ENCODE measurements around the gene PEF1.

Gene PEF1

DNA sequence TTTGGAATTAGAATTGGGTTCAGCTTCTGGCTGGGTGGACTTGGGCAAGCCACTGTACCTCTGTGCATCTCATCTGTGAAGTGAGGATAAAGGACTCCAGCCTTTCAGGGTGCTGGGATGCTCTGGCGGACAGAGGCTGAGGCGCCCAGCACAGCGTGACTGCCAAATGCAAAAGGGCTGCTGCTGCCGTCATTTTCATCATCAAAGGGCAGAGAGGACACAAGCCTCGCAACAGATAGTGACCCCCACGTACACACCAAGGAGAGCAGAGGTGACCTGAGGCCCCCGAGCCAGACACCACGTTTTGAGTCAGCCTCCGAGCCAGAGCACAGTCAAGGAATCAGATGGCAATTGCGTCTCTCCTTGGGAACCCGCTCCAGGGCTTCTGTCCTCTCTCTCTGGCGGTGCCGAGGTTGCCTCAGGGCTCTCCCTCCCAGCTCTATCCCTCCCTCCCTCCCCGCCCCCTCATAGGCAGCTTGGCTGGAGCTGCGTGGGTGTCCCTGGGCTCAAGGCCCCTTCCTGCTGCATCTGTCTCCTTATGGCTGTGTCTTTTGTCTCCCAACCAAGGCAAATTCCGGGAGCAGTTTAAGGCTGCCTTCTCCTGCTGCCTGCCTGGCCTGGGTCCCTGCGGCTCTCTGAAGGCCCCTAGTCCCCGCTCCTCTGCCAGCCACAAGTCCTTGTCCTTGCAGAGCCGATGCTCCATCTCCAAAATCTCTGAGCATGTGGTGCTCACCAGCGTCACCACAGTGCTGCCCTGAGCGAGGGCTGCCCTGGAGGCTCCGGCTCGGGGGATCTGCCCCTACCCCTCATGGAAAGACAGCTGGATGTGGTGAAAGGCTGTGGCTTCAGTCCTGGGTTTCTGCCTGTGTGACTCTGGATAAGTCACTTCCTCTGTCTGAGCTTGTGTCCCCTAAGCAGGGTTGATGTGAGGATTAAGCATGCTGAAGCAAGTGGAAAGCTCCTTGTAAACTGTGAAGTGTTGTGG, 18.2 kb downstream of the PEF1 start:
- DNase-seq: no peak

DNA sequence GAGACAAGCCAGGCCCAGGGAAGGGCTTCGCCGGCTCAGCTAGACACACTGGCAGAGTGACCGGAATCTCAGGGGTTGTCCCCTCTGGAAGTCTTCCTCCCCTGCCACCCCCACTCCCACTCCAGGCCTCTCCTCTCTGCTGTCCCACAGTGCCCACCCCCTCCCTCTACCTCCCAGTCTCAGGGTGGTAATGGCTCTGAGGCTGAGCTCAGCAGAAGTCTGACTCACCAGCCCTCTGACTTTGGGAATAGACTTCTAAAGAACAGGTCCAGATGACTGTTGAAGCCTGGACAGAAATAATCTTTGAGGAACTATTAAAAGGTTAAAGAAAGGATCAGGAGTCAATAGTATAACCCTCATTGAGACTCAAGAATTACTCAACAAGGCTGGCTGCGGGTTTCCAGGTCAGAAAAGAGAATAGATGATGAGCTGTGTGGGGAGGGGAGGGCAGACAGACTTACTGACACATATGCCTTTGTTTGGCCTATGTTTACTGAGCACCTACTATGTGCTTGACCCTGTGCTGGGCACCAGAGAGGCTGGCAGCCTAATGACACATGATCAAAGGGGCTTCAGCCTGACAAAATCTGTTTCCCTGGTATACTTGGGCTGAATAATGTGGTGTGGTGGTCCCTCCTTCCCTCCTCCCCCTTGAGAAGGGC, 19.0 kb downstream of the PEF1 start:
- DNase-seq: no peak

DNA sequence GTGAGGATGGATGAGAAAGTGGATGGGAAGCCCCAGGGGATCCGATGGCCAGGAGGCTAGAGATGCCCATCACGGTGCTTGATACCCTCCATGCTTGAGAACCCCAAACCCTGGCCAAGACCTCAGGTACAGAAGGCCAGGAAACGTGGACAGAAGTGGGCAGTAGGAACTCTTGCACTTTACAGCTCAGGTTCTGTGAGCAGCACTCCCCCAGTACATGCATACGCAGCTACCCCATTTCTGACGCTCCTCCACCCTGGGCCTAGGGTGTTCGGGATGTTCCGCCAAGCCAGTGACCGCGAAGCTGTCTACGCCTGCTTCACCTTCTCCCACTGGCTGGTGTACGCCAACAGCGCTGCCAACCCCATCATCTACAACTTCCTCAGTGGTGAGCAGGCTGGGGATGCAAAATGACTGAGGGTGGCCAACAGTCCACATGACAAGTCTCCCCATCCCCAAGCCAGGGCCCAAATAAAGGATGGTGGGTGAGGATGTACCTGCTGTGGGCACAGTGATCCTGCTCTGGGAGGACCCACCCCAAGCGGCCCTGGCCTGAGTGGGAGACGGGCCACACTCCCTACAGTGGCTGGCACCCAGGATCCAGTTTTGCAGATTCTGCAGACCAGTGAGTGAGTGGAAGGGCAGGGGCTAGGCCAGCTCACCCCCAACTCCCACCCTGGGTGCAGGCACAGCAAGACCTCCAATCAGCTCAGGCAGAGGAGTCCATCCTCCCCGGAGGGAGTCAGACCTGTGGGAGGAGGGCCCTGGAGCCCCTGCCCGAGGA, 19.8 kb downstream of the PEF1 start:
- DNase-seq: no peak

DNA sequence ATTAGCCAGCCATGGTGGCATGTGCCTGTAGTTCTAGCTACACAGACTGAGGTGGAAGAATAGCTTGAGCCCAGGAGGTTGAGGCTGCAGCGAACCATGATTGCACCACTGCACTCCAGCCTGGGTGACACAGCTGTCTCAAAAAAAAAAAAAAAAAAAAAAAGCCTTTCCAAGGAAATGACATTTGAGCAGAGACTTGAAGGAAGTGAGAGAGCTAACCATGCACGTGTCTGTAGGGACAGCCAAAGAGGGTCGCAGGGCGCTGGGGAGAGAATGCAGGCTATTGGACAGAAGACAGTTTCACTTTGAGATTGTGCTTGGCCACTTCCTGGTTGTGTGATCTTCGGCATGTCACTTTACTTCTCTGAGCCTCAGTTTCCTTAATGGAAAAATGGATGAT, 20.4 kb downstream of the PEF1 start:
- DNase-seq: no peak

DNA sequence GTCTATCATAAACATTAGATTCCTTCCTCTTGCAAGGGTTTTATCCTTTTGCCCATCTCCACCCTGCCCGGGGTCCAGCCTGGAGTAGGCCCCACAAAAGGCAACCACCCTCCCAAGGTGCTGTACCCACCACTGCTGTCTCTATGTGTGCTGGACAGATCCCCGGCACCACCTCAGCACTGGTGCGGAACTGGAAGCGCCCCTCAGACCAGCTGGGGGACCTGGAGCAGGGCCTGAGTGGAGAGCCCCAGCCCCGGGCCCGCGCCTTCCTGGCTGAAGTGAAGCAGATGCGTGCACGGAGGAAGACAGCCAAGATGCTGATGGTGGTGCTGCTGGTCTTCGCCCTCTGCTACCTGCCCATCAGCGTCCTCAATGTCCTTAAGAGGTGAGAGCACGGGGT, 21.3 kb downstream of the PEF1 start:
- no peak for DNase-seq

DNA sequence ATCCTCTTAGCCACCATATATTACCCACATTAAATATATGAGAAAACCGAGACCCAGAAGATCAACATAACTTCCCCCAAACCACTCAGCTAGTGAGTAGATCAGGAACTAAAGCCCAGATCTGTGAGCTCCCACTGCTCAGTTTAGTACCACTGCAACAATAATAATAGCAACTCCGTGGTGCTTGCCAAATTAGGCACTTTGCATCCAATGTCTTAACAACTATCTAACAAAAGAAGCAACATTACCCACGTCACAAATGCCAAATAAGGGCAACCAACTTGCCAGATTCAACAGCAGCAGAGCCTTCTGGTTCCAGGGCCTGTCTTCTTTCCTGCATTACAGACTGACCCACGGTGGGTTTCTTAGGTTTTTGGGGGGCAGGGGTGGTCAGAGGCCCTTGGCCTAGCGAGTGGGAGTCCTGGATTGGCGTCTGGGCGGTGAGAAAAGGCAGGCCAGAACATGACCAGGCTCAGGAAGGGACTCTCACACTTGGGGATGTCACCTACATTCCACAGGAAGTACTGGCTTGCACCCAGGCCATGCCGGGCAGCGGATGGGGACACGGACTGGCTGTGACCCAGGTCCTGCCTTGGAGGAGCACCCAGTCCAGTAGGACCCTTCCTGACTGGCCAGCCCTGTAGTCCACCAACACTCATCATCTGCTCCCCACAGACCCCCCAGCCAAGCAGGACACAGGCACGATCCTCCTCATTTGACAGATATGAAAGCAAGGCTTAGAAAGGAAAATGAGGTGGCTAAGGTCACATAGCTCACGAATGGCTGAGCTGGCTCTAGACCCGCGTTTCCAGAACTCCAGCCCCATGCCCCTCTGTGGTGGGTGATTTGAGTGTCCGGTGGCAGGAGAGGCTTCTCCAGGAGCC, 22.6 kb downstream of the PEF1 start:
- DNase-seq: no peak

DNA sequence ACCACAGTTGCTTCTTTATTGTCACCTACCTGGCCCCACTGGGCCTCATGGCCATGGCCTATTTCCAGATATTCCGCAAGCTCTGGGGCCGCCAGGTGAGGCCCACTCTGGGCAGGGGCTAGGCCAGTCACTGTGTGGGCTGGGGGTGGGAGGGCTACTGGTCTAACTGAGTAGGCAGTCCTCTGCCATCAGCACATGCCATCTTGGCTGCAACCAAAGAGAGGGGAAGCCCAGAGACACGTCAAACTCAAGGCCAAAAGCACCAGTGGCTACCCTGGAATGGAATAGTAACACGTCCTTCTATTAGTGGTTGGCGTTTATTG, 23.2 kb downstream of the PEF1 start:
- no peak for DNase-seq

DNA sequence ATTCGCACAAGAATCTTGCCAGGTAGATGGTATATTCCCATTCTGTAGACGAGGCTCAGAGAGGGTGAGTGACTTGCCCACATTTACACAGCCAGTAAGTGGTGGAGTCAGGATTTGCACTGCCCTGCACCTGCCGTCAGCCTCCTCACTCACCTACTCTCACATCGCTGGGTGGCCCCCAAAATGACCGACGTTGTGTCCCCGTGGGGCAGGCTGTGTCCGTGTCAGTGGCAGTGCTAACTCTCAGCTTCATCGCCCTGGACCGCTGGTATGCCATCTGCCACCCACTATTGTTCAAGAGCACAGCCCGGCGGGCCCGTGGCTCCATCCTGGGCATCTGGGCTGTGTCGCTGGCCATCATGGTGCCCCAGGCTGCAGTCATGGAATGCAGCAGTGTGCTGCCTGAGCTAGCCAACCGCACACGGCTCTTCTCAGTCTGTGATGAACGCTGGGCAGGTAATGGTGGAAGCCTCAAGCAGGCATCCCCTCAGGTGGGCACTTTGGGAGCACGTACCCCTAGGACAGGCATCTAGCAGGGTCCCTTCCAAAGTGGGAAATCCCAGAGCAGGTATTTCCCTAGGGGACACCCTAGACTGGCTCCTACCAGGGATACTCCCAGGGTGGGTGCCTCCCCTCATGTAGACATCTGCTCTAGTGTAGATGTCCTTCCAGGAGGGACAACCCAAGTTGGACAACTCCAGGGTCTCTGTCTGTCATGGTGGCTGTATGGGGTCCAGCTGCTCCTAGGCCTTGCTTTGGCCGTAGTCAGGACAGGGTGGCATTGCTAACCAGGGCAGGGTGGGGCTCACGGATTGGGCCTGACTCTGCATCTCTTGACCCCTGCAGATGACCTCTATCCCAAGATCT, 23.8 kb downstream of the PEF1 start:
- DNase-seq: no peak

DNA sequence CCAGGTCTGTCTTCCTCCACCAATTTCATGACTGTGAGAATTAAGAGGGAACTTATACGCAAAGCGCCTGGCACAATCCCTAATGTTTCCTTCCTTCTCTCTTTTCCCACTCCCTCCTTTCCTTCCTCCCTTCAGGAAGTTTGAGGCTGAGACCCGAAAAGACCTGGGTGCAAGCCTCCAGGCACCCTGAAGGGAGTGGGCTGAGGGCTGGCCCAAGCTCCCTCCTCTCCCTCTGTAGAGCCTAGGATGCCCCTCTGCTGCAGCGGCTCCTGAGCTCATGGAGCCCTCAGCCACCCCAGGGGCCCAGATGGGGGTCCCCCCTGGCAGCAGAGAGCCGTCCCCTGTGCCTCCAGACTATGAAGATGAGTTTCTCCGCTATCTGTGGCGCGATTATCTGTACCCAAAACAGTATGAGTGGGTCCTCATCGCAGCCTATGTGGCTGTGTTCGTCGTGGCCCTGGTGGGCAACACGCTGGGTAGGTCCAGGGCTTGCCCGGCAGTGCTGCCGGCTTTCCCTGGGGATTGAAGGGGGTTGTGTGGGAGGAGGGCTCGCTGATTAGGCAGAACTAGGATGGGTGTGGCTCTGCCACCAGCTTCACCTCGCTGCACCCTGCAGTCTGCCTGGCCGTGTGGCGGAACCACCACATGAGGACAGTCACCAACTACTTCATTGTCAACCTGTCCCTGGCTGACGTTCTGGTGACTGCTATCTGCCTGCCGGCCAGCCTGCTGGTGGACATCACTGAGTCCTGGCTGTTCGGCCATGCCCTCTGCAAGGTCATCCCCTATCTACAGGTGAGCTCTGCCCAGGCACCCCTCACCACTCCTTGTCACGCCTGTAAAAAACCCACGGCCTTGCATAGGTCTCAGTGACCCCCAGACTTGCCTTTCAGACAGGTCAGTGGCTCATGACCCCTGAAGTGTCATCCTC, 25.5 kb downstream of the PEF1 start:
- no peak for DNase-seq

DNA sequence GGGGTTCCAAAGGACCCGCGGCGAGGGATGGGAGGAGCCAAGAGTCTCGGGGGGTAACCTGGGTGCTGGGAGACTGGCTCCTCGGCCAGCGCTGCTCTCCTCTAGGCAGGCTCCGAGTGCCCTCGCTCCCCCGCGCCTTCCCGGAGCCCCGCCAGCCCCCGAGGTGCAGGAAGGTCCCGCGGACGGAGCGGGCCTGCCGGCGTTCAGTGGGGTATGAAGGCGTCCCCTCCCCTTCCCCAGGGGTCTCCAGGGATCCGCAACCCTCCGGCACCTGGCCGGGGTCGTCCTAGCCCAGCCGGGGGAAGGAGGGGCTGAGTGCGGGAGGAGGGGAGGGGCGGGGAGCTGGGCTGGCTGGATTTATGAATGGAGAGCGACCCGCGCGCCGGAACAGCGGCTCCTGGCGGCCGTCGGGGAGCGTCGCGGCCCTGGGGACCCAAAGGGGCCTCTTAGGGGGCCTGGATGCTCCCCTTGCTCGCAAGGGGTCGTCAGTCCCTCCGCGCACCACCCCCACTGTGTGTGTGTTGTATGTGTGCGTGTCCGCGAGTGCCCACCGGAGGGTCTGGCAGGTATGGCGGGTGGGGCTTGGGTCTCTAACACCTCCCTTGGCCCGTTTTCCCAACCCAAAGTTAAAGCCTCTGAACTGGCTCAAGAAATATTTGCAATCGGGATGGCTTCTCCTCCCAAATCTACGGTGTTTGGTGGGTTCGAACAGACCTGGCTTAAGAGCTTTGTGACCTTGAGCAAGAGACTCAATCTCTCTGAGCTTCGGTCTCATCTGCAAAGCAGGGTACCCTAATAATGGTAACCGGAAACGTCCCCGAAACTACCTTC, 26.5 kb downstream of the PEF1 start:
- peak; percentile 42 for DNase-seq

DNA sequence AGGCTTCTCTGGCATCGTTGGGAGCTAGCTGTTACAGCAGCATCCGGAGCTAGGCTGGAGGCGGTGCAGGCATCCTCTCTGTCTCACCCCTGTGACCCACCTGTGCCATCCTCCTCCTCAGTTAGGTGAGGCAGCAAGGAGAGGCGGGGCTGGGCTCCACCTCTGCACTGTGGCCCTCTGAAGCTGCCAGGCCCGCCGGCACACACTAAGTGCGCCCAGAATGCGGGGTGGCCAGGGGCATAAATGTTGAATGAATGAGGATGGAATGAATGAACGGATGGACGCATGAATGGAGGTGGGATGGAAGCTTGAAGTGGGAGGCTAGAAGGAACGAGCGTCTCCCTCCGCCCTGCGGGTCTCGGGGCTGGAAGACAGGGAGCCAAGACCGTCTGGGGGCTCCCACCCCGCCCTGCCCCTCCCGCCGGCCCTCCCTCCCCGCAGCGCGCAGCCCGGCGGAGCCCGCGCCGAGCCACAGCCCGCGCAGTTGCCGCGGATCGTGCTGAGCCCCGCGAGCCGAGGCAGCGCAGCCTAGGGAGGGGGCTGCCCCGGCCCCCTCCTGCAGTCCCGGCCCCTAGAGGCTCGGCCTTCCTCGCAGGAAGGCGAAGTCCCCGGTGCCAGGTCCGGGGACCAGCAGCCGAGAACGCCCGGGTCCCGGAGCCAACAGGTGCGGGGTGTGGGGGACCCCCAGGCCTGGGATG, 27.3 kb downstream of the PEF1 start, which contains the start of gene HCRTR1:
Gene HCRTR1, plus strand, starts transcription at position 472 of the 698 bp plus-strand sequence. CDS start 1,504 bp downstream, outside the sequence.
- DNase-seq: no peak

DNA sequence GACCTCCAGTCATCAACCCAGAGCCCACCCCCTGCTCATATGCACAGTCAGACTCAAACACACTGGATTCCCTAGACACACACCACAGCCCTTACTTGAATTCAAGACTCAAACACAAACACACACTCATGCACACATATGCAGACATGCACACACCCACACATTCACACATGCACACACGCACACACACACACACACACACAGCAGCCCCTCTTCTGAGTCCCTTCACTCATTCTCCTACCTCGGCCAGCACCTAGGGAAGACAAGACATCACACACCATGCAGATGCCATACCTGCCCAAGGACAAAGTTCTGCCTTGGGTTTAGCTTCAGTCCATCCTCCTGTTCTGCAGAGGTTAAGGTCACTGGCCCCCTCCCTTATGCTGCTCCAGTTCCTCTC, 28.7 kb downstream of the PEF1 start:
- DNase-seq: no peak

DNA sequence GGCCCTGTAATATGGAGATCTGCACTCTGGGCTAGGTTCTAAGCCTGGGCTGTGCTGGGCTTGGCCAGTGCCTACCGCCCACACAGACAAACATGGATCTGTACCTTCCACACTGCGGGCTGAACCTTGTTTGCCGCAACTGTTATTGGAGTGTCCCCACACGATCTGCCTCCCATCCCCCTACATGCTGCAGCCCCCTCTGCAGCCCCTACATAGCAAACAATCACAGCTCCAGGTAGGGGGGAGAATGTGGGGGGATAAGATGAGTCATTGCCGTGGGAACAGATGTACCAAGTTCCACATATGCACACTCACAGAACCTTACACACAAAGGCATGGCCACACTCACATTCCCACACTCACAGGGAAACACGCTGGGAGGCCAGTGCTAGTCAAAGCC, 29.3 kb downstream of the PEF1 start:
- DNase-seq: no peak

DNA sequence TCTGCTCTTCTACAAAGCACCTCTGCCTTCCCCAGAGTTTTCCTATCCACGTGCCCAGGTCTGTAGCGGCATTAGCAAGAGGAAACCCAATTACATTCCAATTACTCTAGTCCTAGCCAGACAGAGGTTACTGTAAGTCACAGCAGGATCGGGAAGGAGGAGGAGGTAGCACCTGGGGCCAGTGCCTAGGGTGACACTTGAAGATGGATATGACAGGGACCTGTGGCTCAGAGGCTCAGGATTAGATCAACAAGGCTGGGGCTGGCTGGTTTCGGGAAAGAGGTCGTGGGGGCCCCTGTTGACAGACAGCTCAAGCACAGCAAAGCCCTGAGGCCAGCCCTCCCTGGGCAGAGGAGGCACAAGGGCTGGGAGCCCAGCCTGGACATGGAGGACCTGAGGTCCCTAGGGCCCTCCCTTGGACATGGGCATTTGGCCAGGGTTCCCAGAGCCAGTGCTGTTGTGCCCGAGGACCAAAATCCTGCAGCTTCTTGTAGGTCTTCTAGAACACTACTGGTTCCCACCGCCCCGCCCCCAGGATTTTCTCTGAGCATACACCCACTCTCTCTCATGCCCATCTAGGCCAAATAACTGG, 30.2 kb downstream of the PEF1 start:
- DNase-seq: no peak

DNA sequence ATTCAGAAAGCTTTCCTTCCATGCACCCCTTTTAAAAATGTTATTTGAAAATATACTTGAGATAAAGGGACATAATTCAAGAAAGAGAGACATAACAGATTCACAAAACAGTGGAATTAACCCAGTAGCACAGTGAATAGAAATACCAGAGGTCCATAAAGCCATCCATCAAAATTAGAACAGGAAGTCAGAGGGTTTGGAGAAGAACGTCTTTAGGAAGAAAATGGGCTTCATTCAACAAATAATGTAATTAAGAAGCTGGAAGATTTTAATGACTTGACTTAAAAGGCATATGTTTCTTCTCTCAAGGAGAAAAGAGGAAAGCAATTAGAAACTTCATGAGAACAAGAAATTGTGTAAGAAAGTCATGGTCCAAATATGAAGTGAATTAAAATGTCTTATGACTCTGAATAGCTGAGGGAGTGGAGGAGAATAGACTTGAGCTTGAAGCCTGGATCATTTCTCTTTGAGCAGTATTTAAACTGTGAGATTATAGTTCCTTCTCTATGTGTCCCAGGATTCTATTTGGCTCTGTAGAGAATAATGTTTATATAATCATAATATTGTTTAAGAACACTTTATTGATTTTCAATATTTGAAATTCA, 35.1 kb downstream of the PEF1 start:
- DNase-seq: no peak

DNA sequence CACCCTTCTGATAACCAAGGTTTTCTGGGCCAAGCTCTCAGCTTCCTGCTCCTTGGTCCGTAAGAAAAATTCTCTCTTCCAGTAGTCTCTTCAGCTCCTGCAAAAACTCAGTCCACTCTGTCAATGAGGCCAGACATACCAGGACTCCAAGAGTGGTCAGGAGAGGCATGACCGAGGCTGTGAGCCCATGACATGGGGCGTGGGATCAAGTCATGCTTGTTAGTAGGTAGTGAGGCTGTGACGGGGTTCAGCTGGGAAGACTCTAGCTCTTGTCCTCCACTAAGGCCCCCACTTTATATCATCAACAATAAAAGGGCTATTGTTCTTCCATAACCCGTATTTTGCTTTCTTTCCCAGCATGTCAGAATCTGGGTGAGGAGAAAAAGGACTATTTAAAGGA, 37.3 kb downstream of the PEF1 start:
- DNase-seq: no peak

DNA sequence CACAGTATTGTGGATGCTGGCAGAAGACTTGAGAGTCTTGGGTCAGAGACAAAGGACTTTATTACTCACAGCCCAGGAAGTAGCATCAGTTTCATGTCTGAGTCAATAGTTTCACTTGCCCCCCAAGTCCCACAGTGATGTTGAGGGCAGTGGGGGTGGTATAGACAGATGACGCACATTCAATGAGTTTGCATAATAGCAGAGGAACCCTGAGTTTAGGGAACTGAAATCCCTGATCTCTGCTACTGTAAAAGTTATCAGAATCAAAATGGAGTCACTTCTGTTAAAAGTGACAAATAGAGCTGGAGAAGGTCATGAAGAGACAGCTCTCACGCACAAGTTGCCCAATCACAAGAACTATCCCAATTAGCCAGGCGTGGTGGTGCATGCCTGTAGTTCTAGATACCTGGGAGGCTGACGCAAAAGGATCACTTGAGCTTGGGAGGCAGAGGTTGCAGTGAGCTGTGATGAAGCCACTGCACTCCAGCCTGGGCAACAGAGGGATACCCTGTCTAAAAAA, 38.7 kb downstream of the PEF1 start:
- peak; percentile 15 for DNase-seq

DNA sequence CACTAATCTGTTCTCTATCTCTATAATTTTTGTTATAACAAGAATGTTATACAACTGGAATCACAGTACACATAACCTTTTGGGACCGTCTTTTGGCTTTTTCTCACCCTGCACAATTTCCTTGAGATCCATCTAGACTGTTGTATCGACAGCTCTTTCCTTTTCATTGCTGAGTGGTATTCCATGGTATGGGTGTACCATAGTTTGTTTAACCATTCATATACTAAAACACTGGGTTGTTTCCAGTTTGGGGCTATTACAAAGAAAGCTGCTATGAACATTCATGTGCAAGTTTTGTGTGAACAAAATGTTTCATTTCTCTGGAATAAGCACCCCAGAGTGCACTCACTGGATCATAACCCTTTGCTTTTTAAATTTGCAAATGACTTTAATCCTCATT, 42.6 kb downstream of the PEF1 start:
- DNase-seq: no peak
